Muscle of leg (tissue), 11 donors: ENCODE results near the gene ABR. TPM values are rescaled to one million over a fixed set of nuclear protein-coding genes. Genes with fewer than 3 reads are reported as not detected.

Experiments used
- DNase-seq: peaks from one replicate; pipeline ENCODE4 v3.0.0; 2013
- H3K27ac ChIP-seq: one replicate; pipeline ENCODE4 v1.5.1; 2013; ENCODE audit warnings: mild to moderate bottlenecking, low read length, control low read depth
- H3K27me3 ChIP-seq: one replicate; pipeline ENCODE4 v1.6.1; 2013; ENCODE audit warnings: low read length; ENCODE audit not compliant: control insufficient read depth, insufficient read depth
- H3K36me3 ChIP-seq: one replicate; pipeline ENCODE4 v1.6.1; 2013; ENCODE audit warnings: low read length; ENCODE audit not compliant: control insufficient read depth, insufficient read depth
- H3K4me1 ChIP-seq: one replicate; pipeline ENCODE4 v1.6.1; 2013; ENCODE audit warnings: low read length; ENCODE audit not compliant: control insufficient read depth, insufficient read depth
- H3K4me3 ChIP-seq: one replicate; pipeline ENCODE4 v1.5.1; 2013; ENCODE audit warnings: low read length, control low read depth
- H3K9me3 ChIP-seq: replicated peaks from 2 replicates; pipeline ENCODE4 v1.6.1; 2013; ENCODE audit warnings: low read depth, low read length; ENCODE audit not compliant: control insufficient read depth
- WGBS: methylation state at CpG from one replicate; pipeline ENCODE4 v1.1.5; 2013; ENCODE audit warnings: missing lambda C conversion rate; ENCODE audit not compliant: insufficient coverage; 5-methylcytosine and 5-hydroxymethylcytosine counted together
- polyA plus RNA-seq, 8 donors: library from polyadenylated mRNA; unstranded; fragments of 120-200 nt; gene quantifications; one replicate each; pipeline versions ENCODE4 v1.2.1 to v1.2.3, GENCODE V29; 2013; ENCODE audit warnings: inconsistent platforms in 1 of 8, low replicate concordance in 1 of 8; ENCODE audit not compliant: insufficient read length in 8 of 8, insufficient read depth in 1 of 8
- total RNA-seq: library from RNA; stranded (reverse); fragments of 120-200 nt; gene quantifications from one replicate; pipeline ENCODE4 v1.2.4, GENCODE V29; 2013

ABR gene
- total and polyA plus RNA-seq, 9 donors, result 21.4 to 58.3 (median 40.1) TPM

- peaks cover 40% of the 10 kb centered on the region for H3K36me3 ChIP-seq
- no peaks in the 10 kb centered on the region for H3K9me3 ChIP-seq
- peak; percentile 51 for DNase-seq
- H3K27ac ChIP-seq, result peak overlapping the region; percentile 74
- no peaks in the 10 kb centered on the region for H3K27me3 ChIP-seq
- H3K4me3 ChIP-seq, result no peak overlapping the region
- WGBS, result 57% methylated on average over 20 of the region's 35 CpGs
- peaks cover 18% of the 10 kb centered on the region for H3K4me1 ChIP-seq
Observed at GRCh38 chr17:1087381-1088241, 92.2 kb downstream of the ABR start.

GRCh38 chr17:1083451-1084187, 96.2 kb downstream of the ABR start:
- H3K4me1 ChIP-seq, result peaks cover 24% of the 10 kb centered on the region
- no peak overlapping the region for H3K27ac ChIP-seq
- 49% methylated on average over 12 of the region's 19 CpGs for WGBS
- H3K36me3 ChIP-seq, result peaks cover 30% of the 10 kb centered on the region
- DNase-seq, result no peak
- H3K4me3 ChIP-seq, result no peak overlapping the region
- no peaks in the 10 kb centered on the region for H3K27me3 ChIP-seq
- no peaks in the 10 kb centered on the region for H3K9me3 ChIP-seq

GRCh38 chr17:1082579-1082978, 97.2 kb downstream of the ABR start:
- DNase-seq, result no peak
- no peak overlapping the region for H3K27ac ChIP-seq
- 60% methylated on average over 3 of the region's 8 CpGs for whole genome bisulfite sequencing
- H3K4me1 ChIP-seq, result peaks cover 21% of the 10 kb centered on the region
- peaks cover 2% of the 10 kb centered on the region for H3K27me3 ChIP-seq
- peaks cover 26% of the 10 kb centered on the region for H3K36me3 ChIP-seq
- H3K4me3 ChIP-seq, result no peak overlapping the region
- no peaks in the 10 kb centered on the region for H3K9me3 ChIP-seq

GRCh38 chr17:1078831-1079561, 100.8 kb downstream of the ABR start:
- no peaks in the 10 kb centered on the region for H3K9me3 ChIP-seq
- 47% methylated on average over 33 of the region's 43 CpGs for WGBS
- peaks cover 32% of the 10 kb centered on the region for H3K36me3 ChIP-seq
- H3K4me1 ChIP-seq, result peaks cover 31% of the 10 kb centered on the region
- H3K4me3 ChIP-seq, result no peak overlapping the region
- peaks cover 2% of the 10 kb centered on the region for H3K27me3 ChIP-seq
- no peak for DNase-seq
- no peak overlapping the region for H3K27ac ChIP-seq

GRCh38 chr17:1077986-1078711, 101.6 kb downstream of the ABR start:
- 67% methylated on average over 34 of the region's 42 CpGs for WGBS
- Histone ChIP-seq H3K4me1 (peaks cover 37% of the 10 kb centered on the region), H3K27ac (no peak overlapping the region), H3K27me3 (peaks cover 2% of the 10 kb centered on the region), H3K36me3 (peaks cover 33% of the 10 kb centered on the region), H3K4me3 (no peak overlapping the region), H3K9me3 (no peaks in the 10 kb centered on the region)
- no peak for DNase-seq

GRCh38 chr17:1077581-1077985, 102.2 kb downstream of the ABR start:
- peaks cover 2% of the 10 kb centered on the region for H3K27me3 ChIP-seq
- H3K36me3 ChIP-seq, result peaks cover 32% of the 10 kb centered on the region
- no peaks in the 10 kb centered on the region for H3K9me3 ChIP-seq
- DNase-seq, result no peak
- 79% methylated on average over 7 of the region's 10 CpGs for WGBS
- H3K4me1 ChIP-seq, result peaks cover 38% of the 10 kb centered on the region
- no peak overlapping the region for H3K4me3 ChIP-seq
- H3K27ac ChIP-seq, result no peak overlapping the region

GRCh38 chr17:1076982-1077302, 102.8 kb downstream of the ABR start:
- H3K27me3 ChIP-seq, result peaks cover 2% of the 10 kb centered on the region
- H3K4me3 ChIP-seq, result no peak overlapping the region
- 100% methylated on average over 1 of the region's 6 CpGs for WGBS
- no peak overlapping the region for H3K27ac ChIP-seq
- H3K9me3 ChIP-seq, result no peaks in the 10 kb centered on the region
- peaks cover 38% of the 10 kb centered on the region for H3K4me1 ChIP-seq
- DNase-seq, result no peak
- peaks cover 27% of the 10 kb centered on the region for H3K36me3 ChIP-seq

- 63% methylated on average over 10 of the region's 15 CpGs for WGBS
- H3K4me1 ChIP-seq, result peaks cover 38% of the 10 kb centered on the region
- DNase-seq, result no peak
Observed at GRCh38 chr17:1076299-1076981, 103.3 kb downstream of the ABR start.

GRCh38 chr17:1074886-1075605, 104.7 kb downstream of the ABR start:
- no peak overlapping the region for H3K4me3 ChIP-seq
- peaks cover 2% of the 10 kb centered on the region for H3K27me3 ChIP-seq
- WGBS, result 50% methylated on average over 11 of the region's 20 CpGs
- peaks cover 27% of the 10 kb centered on the region for H3K36me3 ChIP-seq
- DNase-seq, result no peak
- no peaks in the 10 kb centered on the region for H3K9me3 ChIP-seq
- H3K4me1 ChIP-seq, result peaks cover 33% of the 10 kb centered on the region
- peak overlapping the region; percentile 62 for H3K27ac ChIP-seq

More at GRCh38 chr17:1076299-1076981, 103.3 kb downstream of the ABR start:
- Histone ChIP-seq H3K27ac (no peak overlapping the region), H3K27me3 (peaks cover 2% of the 10 kb centered on the region), H3K4me3 (no peak overlapping the region), H3K9me3 (no peaks in the 10 kb centered on the region), H3K36me3 (peaks cover 28% of the 10 kb centered on the region)
